ENCODE data around the gene ZC3H14. TPM values are rescaled to one million over a fixed set of nuclear protein-coding genes. Genes with fewer than 3 reads are reported as not detected.

Gene ZC3H14
- total and polyA plus RNA-seq, 9 of the 15 experiments (the other 6 are each of a cell fraction or from before 2014, with no cell fraction given) = 21.1 to 109 (median 45.3) TPM

DNA sequence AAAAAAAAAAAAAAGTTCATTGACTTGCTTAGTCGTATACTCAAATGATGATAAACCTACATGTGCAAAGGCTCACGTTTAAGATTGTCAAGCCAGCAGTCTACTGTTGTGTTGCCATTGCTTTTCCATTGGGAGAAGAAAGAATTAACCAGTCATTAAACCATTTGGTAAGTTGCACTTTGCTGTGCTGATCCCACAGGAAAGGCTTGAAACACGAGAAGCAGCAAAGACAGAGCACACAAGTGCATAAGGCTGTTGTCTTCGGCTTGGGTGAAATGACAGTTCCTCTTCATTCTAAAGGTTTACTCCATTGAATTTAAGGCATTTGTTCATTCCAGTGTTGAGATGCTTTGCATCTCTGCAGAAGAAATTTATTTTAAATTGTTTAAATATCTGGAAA, 50.1 kb downstream of the ZC3H14 start:
- H3K9me3 ChIP-seq (replicated peaks; ENCODE audit: control insufficient read depth, insufficient read depth, low read depth, low read length) = no peaks in the 10 kb centered on the region
- peaks cover 61% of the 10 kb centered on the region for H3K36me3 ChIP-seq (ENCODE audit: control insufficient read depth, insufficient read depth, low read length)
- H3K9ac ChIP-seq (ENCODE audit: insufficient read depth in 1 of 2, low read depth in 2 of 2, low read length in 2 of 2) = no peak overlapping the region
- H4K20me1 ChIP-seq (replicated peaks; ENCODE audit: control insufficient read depth, insufficient read depth, low read length) = no peaks in the 10 kb centered on the region
- FAIRE-seq (no peak), ATAC-seq (no peak), DNase-seq (ENCODE audit: extremely low read depth in 1 of 4, low spot score in 3 of 4) (no peak)
- no peak overlapping the region for H3K27ac ChIP-seq (ENCODE audit: extremely low read depth, low read depth, low read length)
- H3K4me3 ChIP-seq = no peak overlapping the region
- H3K4me1 ChIP-seq (replicated peaks in 1 of 2; ENCODE audit: control insufficient read depth in 2 of 2, insufficient read depth in 2 of 2, low read length in 2 of 2) = no peaks in the 10 kb centered on the region
- in situ Hi-C loops (cut with MboI) = no loop called here
- intact Hi-C loops (cut with micrococcal nuclease) = no loop called here
- ChIA-PET CTCF (ENCODE audit: low intra/inter-chr PET ratio) (no interaction called here), POLR2A (no interaction called here)
- no peak overlapping the region for H3K4me2 ChIP-seq (ENCODE audit: insufficient read depth, low read length)
- 86% methylated on average over 4 of the region's 4 CpGs for WGBS (ENCODE audit: insufficient coverage, low coverage, missing lambda C conversion rate)
- no peak overlapping the region for H2AFZ ChIP-seq (ENCODE audit: low read depth, low read length)
- H3K79me2 ChIP-seq (ENCODE audit: control insufficient read depth, insufficient read depth, low read length) = no peaks in the 10 kb centered on the region
- no peaks in the 10 kb centered on the region for H3K9me1 ChIP-seq (ENCODE audit: control insufficient read depth, insufficient read depth, low read length)
- H3K27me3 ChIP-seq (ENCODE audit: control insufficient read depth in 2 of 2, insufficient read depth in 2 of 2, low read length in 2 of 2) = no peaks in the 10 kb centered on the region
- TF ChIP-seq FOXK2 (conservative IDR thresholded peaks at IDR 0.05 in 1 of 2, IDR thresholded peaks at IDR 0.05 in 1 of 2; ENCODE audit: low read depth in 2 of 2) (no peak), SOX6 (IDR thresholded peaks at IDR 0.05) (no peak), FOXM1 (IDR thresholded peaks at IDR 0.05; ENCODE audit: low read depth) (no peak), FOXM1 (CRISPR knock-in tag; IDR thresholded peaks at IDR 0.05; ENCODE audit: low read depth) (no peak), SMARCA4 (IDR thresholded peaks at IDR 0.05) (no peak), SAP30 (IDR thresholded peaks at IDR 0.05; ENCODE audit: borderline replicate concordance, insufficient read depth, low read depth, low read length, poor library complexity, severe bottlenecking) (no peak), TAF9B (IDR thresholded peaks at IDR 0.05; ENCODE audit: partially characterized antibody) (no peak), MBD2 (IDR thresholded peaks at IDR 0.05; ENCODE audit: borderline replicate concordance, low read depth) (no peak), FUS (optimal IDR thresholded peaks at IDR 0.05; ENCODE audit: low read depth, low read length) (no peak), JUNB (CRISPR knock-in tag; conservative IDR thresholded peaks at IDR 0.05) (no peak), ZFP36 (IDR thresholded peaks at IDR 0.05; ENCODE audit: low read depth, low read length, partially characterized antibody) (no peak), ZNF717 (CRISPR knock-in tag; IDR thresholded peaks at IDR 0.05) (no peak), RBM22 (IDR thresholded peaks at IDR 0.05; ENCODE audit: low read depth, low read length, poor library complexity, severe bottlenecking) (no peak), RCOR1 (IDR thresholded peaks at IDR 0.05; ENCODE audit: borderline replicate concordance in 1 of 2, low read depth in 2 of 2, low read length in 2 of 2) (no peak), PRPF4 (IDR thresholded peaks at IDR 0.05; ENCODE audit: insufficient read depth, low read depth, low read length, poor library complexity, severe bottlenecking) (no peak), ZC3H4 (CRISPR knock-in tag; IDR thresholded peaks at IDR 0.05; ENCODE audit: borderline replicate concordance) (no peak)
- TF ChIP-seq, protein P1, sequence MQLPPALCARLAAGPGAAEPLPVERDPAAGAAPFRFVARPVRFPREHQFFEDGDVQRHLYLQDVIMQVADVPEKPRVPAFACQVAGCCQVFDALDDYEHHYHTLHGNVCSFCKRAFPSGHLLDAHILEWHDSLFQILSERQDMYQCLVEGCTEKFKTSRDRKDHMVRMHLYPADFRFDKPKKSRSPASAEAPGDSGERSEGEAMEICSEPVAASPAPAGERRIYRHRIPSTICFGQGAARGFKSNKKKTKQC (CRISPR knock-in tag; IDR thresholded peaks at IDR 0.05) = no peak
- no TSS peak for BruUV-seq (replicated peaks)

All from K562 (cell line).